Astrocyte (in vitro differentiated cells and primary cell): ENCODE data around the gene SERPINI2.

ENCODE experiments used
- EZH2 ChIP-seq: IDR thresholded peaks from 2 replicates; pipeline ENCODE4 v1.6.1; 2012; ENCODE audit warnings: mild to moderate bottlenecking, low read length, inconsistent platforms; ENCODE audit not compliant: insufficient read depth
- TF ChIP-seq, protein P1 (sequence below): IDR thresholded peaks from 2 replicates; pipeline ENCODE4 v1.5.1; 2011; ENCODE audit warnings: low read depth, mild to moderate bottlenecking, inconsistent platforms, low read length, moderate library complexity; ENCODE audit not compliant: insufficient read depth

DNA sequence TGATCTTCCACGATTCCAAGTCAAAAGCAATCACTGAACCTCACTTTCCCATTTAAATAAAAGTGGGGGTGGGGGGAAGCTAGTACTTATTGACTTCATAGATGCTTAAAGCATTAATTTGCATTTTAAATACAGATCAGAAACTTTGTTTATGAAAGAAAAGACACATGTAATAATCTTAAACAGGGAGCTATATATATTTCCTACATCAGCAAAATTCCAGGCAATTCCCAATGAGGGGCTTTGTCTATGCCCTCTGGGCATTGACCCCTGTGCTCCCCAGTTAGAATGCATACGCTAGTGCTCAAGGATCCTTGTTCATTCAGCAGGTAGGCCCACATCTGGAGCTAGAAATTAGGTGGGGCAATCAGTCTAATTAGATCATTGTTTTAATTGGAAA, 20.0 kb downstream of the SERPINI2 start:
- TF ChIP-seq EZH2 = no peak
- TF ChIP-seq, protein P1, sequence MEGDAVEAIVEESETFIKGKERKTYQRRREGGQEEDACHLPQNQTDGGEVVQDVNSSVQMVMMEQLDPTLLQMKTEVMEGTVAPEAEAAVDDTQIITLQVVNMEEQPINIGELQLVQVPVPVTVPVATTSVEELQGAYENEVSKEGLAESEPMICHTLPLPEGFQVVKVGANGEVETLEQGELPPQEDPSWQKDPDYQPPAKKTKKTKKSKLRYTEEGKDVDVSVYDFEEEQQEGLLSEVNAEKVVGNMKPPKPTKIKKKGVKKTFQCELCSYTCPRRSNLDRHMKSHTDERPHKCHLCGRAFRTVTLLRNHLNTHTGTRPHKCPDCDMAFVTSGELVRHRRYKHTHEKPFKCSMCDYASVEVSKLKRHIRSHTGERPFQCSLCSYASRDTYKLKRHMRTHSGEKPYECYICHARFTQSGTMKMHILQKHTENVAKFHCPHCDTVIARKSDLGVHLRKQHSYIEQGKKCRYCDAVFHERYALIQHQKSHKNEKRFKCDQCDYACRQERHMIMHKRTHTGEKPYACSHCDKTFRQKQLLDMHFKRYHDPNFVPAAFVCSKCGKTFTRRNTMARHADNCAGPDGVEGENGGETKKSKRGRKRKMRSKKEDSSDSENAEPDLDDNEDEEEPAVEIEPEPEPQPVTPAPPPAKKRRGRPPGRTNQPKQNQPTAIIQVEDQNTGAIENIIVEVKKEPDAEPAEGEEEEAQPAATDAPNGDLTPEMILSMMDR = no peak
